ENCODE measurements around the gene IMPG2.

IMPG2 gene

DNA sequence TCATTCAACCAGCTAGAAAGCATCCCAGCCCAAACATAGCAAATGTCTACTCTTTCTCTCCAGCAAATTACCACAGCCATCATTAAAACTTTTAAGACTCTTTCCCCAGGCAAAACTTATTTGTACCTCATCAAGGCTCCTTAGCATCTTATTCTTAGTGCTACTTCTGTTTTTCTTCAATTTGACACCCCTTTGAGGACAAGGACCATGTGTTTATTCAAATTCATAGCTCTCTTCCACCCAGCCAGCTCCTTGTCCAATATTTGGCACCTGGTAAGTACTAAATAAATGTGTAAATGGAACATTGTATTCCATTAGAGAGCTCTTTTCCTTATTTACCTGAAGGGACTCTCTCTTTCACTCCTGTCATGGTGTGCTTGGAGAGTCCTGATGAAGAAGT is 89.8 kb downstream of the IMPG2 start:
- DNase-seq: no peak

GRCh38 chr3:101229681-101230080 is 90.7 kb downstream of the IMPG2 start:
- DNase-seq: no peak

DNA sequence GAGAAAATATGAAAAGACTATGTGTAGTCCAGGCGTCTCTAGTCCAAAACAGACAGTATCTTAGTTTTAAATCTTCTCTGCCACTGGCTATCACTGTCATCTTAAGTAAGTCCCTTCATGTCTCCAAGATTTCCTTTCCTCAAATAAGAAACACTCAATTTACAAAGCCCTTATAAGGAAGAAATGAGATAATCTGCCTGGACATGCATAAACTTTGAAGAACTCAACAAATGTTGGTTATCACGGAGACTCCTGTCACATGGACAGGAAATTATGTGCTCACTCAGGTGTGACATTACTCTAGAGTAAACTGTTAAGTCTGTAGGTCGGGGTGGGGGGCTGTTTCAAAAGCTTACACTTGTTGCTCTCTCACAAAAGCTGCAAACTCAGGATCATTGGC is 91.9 kb downstream of the IMPG2 start:
- no peak for DNase-seq

DNA sequence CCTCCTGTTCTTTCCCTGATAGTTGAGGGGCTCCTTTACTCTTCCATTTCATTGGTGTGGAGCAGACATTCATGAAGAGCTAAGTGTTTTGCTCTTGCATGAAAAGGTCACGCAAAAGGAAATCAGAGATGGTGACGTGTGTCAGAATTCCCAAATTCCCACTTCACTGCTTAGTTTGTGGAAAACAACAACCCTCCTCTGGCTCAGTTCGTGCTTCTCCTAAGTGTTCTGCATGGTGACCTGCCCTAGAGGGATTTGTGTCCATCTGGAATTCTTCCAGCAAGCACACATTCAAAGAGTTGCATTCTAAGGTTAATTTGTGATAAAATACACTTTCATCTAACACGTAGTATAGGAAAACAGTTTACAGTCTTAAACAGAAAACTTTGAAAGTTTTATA is 95.6 kb downstream of the IMPG2 start:
- DNase-seq: no peak

- DNase-seq: no peak
These were observed 97.4 kb downstream of the IMPG2 start for GRCh38 chr3:101223016-101223415.

GRCh38 chr3:101219842-101220560 is 100.4 kb downstream of the IMPG2 start:
- DNase-seq: no peak

- no peak for DNase-seq
These were observed 102.7 kb downstream of the IMPG2 start for GRCh38 chr3:101217472-101218245.

- no peak for DNase-seq
These were observed 103.5 kb downstream of the IMPG2 start for GRCh38 chr3:101216710-101217465.

DNA sequence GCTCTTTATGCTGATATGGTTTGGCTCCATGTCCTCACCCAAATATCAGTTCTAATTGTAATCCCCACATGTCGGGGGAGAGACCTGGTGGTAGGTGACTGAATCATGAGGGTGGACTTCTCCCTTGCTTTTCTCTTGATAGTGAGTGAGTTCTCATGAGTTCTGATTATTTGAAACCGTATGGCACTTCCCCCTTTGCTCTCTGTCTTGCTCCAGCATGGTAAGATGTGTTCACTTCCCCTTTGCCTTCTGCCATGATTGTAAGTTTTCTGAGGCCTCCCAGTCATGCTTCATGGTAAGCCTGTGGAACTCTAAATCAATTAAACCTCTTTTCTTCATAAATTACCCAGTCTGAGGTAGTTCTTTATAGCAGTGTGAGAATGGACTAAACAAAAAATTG is 107.6 kb downstream of the IMPG2 start:
- DNase-seq: no peak

GRCh38 chr3:101204246-101204645 is 116.1 kb downstream of the IMPG2 start:
- DNase-seq: no peak

DNA sequence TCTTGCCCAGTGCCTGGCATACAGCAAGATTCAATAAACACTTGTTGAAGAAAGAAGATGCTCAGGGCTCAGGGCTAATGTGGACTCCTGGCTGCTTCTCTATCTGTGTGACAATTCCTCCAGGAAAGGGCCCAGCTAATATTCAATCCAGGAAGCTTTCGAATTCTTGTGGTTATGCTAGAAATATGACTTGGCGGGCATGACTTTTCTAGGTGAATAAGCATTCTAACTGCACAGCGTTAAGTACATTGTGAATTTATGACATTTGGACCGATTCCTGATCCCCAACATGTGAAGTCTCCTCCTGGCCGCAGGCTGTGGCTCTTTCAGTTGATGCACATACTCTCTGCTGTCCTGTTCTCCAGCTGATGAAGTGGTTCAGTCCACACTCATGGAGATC is 117.0 kb downstream of the IMPG2 start:
- DNase-seq: no peak

GRCh38 chr3:101202640-101203039 is 117.7 kb downstream of the IMPG2 start:
- DNase-seq: no peak

- DNase-seq: no peak
These were observed 119.9 kb downstream of the IMPG2 start for GRCh38 chr3:101200461-101200860.

DNA sequence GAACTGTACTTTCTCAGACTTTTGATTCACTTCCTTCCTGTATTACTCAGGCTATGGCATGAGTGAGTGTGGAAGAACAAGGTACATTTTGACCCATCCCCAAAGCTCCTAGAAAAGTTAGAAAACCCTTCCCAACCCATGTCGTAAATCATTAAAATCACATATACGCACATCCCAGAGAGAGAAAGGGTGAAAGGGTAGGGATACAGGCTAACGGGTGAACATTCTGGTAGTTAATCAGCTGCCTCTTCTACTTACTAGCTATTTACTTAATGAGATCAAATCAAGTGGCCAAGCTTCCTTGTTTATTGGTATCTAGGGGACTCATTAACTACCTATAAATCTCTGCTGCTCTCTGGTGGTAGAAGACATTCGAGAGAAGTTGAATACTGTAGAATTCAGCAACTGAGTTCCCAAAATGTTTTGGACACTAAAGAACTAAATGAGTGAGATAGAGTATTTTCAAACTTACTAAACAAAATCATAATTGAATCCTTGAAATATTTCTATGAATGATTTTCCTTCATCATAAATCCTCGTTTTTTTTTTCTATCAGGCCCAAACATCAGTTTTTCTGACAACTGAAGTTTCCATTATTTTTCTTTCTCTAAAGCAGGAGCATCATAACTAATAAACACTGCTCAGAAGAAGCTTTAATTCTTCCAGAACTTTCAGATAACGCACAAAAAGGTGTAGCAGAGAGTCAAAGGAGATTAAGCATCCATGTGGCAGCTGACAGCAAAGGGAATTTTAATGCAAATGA is 124.2 kb downstream of the IMPG2 start:
- peak; percentile 52 for DNase-seq

GRCh38 chr3:101194392-101194791 is 126.0 kb downstream of the IMPG2 start:
- no peak for DNase-seq

DNA sequence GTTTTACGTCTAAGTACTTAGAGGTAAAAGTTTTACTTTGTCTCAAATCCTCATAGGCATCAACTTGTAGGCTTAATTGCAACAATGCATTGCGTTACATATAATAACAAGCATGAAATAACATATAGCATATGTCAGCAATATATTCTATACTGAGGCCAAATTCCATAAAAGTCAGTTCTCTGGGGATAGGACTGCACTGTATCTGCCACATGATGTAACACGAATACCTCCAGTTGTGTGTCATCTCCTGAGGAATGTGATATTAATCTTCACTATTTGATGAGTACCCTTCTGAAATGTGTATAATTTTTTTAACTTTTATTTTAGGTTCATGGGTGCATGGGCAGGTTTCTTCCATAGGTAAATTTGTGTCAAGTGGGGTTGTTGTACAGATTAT is 126.4 kb downstream of the IMPG2 start:
- DNase-seq: no peak

GRCh38 chr3:101189796-101190195 is 130.6 kb downstream of the IMPG2 start:
- no peak for DNase-seq

DNA sequence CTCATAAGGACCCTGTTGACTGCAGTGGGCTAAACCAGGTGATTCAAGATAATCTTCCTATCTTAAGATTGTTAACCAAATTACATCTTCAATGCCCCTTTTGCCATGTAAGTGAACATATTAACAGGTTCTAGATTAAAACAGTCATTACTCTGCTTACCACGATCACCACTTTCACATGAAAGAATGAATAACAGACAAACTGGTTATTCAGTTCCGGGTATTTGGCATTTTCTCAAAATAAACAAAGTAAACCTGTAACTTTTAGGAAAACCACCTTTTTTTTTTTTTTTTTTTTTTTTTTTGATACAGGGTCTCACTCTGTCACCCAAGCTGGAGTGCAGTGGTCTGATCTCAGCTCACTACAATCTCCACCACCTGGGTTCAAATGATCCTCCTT is 131.2 kb downstream of the IMPG2 start:
- no peak for DNase-seq

- DNase-seq: no peak
These were observed 135.0 kb downstream of the IMPG2 start for GRCh38 chr3:101185341-101185740.

DNA sequence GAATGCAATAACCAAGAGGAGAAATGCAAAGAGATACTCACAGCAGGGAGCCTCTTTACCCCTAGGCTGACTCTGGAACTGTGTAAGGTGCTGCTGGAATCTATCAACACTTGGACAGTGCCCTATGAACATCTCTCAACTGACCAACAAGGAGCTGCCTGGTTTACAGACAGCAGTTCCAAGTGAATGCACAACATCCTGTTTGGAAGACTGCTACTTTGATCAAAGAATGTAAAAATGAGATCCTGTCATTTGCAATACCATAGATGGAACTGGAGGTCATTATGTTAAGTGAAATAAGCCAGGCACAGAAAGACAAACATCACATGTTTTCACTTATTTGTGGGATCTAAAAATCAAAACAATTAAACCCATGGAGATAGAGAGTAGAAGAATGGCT is 136.3 kb downstream of the IMPG2 start:
- no peak for DNase-seq

DNA sequence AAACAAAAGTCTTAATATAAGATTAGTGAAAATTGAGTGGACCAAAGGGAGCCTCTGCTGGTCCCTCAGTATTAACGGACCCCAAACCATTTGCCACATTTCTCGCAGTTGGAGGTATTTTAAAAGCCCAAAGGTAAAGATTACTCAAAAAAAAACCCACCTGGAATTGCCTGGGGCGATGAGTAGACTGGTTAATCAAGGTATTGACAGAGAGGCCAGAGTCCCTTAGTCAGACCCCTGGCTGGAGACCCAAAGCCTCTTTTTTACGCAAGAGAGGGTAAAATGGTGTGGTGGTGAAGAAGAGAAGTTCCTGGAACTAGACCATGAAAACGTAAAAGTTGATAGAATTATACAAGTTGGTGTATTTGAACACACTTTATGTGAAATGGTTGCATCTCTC is 137.2 kb downstream of the IMPG2 start:
- DNase-seq: no peak

- no peak for DNase-seq
These were observed 137.6 kb downstream of the IMPG2 start for GRCh38 chr3:101182734-101183133.

- no peak for DNase-seq
These were observed 138.6 kb downstream of the IMPG2 start for GRCh38 chr3:101181801-101182200.

All from NCI-H1105 (cell line).